K562 (cell line): ENCODE results near the gene CFDP1. TPM values are rescaled to one million over a fixed set of nuclear protein-coding genes. Genes with fewer than 3 reads are reported as not detected.

Source experiments
- ATAC-seq: fragments of 200-7000 bp; cut with Tn5 transposase; 3 replicates; pipeline ENCODE4 v1.9.1; 2020; ENCODE audit warnings: moderate library complexity
- BruUV-seq: library from RNA; stranded (reverse); fragments of 400-500 nt; replicated peaks from 2 replicates; lab custom pipeline; 2021; lab: Mats Ljungman, UMichigan
- CTCF ChIA-PET: fragments of 300-600 bp; formaldehyde crosslinking; extraction: SDS; loops from one replicate; lab custom pipeline; 2021; ENCODE audit warnings: low intra/inter-chr PET ratio; lab: Yijun Ruan, JAX
- POLR2A ChIA-PET: fragments of 300-600, 350-650 bp; sonication (Branson Sonifier 250); formaldehyde crosslinking; extraction: SDS; loops from one replicate; lab custom pipeline; 2021; ENCODE audit warnings: antibody characterized with exemption, inconsistent platforms; lab: Yijun Ruan, JAX
- DNase-seq, 4 experiments: peaks; one replicate each; pipeline versions ENCODE4 v3.0.0 to v3.0.0-alpha.2; 2011 to 2018; ENCODE audit warnings: low spot score in 3 of 4, mixed read lengths in 3 of 4; ENCODE audit errors: extremely low read depth in 1 of 4
- FAIRE-seq: peaks from 2 replicates; lab custom pipeline; 2011; peaks lifted over from hg19 to GRCh38; lab: Jason Lieb, UNC
- H2AFZ ChIP-seq: 2 replicates; pipeline ENCODE4 v1.6.0; 2011; ENCODE audit warnings: low read depth, low read length, control low read depth, inconsistent platforms
- H3K27ac ChIP-seq: fragments of 200-600 bp; 3 replicates; pipeline ENCODE4 v1.8.0; 2011; ENCODE audit warnings: low read depth, mild to moderate bottlenecking, control low read depth, inconsistent platforms, low read length, moderate library complexity, mixed read lengths; ENCODE audit errors: extremely low read depth
- H3K27me3 ChIP-seq, 2 experiments: fragments of 300-600 bp in 1 of 2; 2 replicates in 1 of 2; 3 replicates in 1 of 2; pipeline versions ENCODE4 v1.6.0 to v1.8.0; 2011; ENCODE audit warnings: inconsistent platforms in 2 of 2, low read length in 2 of 2, mild to moderate bottlenecking in 1 of 2, mixed read lengths in 1 of 2, moderate library complexity in 1 of 2; ENCODE audit not compliant: control insufficient read depth in 2 of 2, insufficient read depth in 2 of 2
- H3K36me3 ChIP-seq: fragments of 300-600 bp; 3 replicates; pipeline ENCODE4 v1.8.0; 2011; ENCODE audit warnings: mild to moderate bottlenecking, low read length, inconsistent platforms; ENCODE audit not compliant: control insufficient read depth, insufficient read depth
- H3K4me1 ChIP-seq, 2 experiments: fragments of 200-600 bp in 1 of 2; replicated peaks in 1 of 2; 2 replicates in 1 of 2; 3 replicates in 1 of 2; pipeline versions ENCODE4 v1.5.1 to v1.8.0; 2011; ENCODE audit warnings: inconsistent platforms in 2 of 2, low read length in 2 of 2, mild to moderate bottlenecking in 1 of 2, mixed read lengths in 1 of 2, moderate library complexity in 1 of 2; ENCODE audit not compliant: control insufficient read depth in 2 of 2, insufficient read depth in 2 of 2
- H3K4me2 ChIP-seq: 2 replicates; pipeline ENCODE4 v1.6.1; 2011; ENCODE audit warnings: low read length, control low read depth, inconsistent platforms, mixed read lengths; ENCODE audit not compliant: insufficient read depth
- H3K4me3 ChIP-seq: fragments of 200-600 bp; sonication (generic), shearing (Covaris generic); 2 replicates; pipeline ENCODE4 v1.5.1; 2016; ENCODE audit warnings: control low read depth, inconsistent platforms
- H3K79me2 ChIP-seq: fragments of 200-600 bp; 3 replicates; pipeline ENCODE4 v1.8.0; 2011; ENCODE audit warnings: low read length, inconsistent platforms; ENCODE audit not compliant: control insufficient read depth, insufficient read depth
- H3K9ac ChIP-seq, 2 experiments: 2 replicates each; pipeline versions ENCODE4 v1.6.0 to v1.6.1; 2011; ENCODE audit warnings: low read depth in 2 of 2, low read length in 2 of 2, control low read depth in 1 of 2, inconsistent platforms in 1 of 2, mild to moderate bottlenecking in 1 of 2, mixed read lengths in 1 of 2; ENCODE audit not compliant: insufficient read depth in 1 of 2
- H3K9me1 ChIP-seq: one replicate; pipeline ENCODE4 v1.6.0; 2011; ENCODE audit warnings: inconsistent platforms, mild to moderate bottlenecking, low read length, moderate library complexity; ENCODE audit not compliant: control insufficient read depth, insufficient read depth
- H3K9me3 ChIP-seq: replicated peaks from 2 replicates; pipeline ENCODE4 v1.5.1; 2011; ENCODE audit warnings: low read depth, low read length, inconsistent platforms; ENCODE audit not compliant: control insufficient read depth, insufficient read depth
- H4K20me1 ChIP-seq: replicated peaks from 2 replicates; pipeline ENCODE4 v1.6.1; 2011; ENCODE audit warnings: low read length, inconsistent platforms, mixed read lengths; ENCODE audit not compliant: control insufficient read depth, insufficient read depth
- CBFA2T3 ChIP-seq: fragments of 450-650 bp; IDR thresholded peaks from 2 replicates; pipeline ENCODE4 v1.6.1; 2017
- CBX2 ChIP-seq: fragments of 200-600 bp; sonication (generic); IDR thresholded peaks from one replicate; pipeline ENCODE4 v1.6.1; 2012; ENCODE audit warnings: mild to moderate bottlenecking, low read length, inconsistent platforms; ENCODE audit not compliant: insufficient read depth, poor library complexity, severe bottlenecking
- NUFIP1 ChIP-seq: fragments of 450-650 bp; IDR thresholded peaks from 2 replicates; pipeline ENCODE4 v1.6.1; 2018; ENCODE audit not compliant: partially characterized antibody
- RCOR1 ChIP-seq, 2 experiments: IDR thresholded peaks; 2 replicates each; pipeline ENCODE4 v1.6.1; 2012; ENCODE audit warnings: low read depth in 2 of 2, low read length in 2 of 2, borderline replicate concordance in 1 of 2, improper control_type of control experiment in 1 of 2
- SOX6 ChIP-seq: fragments of 450-650 bp; IDR thresholded peaks from 2 replicates; pipeline ENCODE4 v1.6.1; 2014; ENCODE audit warnings: mild to moderate bottlenecking
- WGBS: fragments of 100-300 bp; shearing (Covaris generic); methylation state at CpG from one replicate; pipeline ENCODE4 v1.1.6; 2016; ENCODE audit warnings: low coverage, mixed read lengths; ENCODE audit not compliant: insufficient coverage; ENCODE audit errors: missing lambda C conversion rate; 5-methylcytosine and 5-hydroxymethylcytosine counted together
- in situ Hi-C: fragments of 300-500 bp; cut with MboI; formaldehyde crosslinking; loops from 4 replicates; pipeline ENCODE4 v1.15.0; 2018; ENCODE audit warnings: inconsistent platforms, mixed read lengths
- intact Hi-C: fragments of 100-400 bp; cut with micrococcal nuclease; formaldehyde crosslinking; loops from 2 replicates; pipeline ENCODE4 v1.14.2; 2022
- polyA plus RNA-seq, 8 experiments: library from polyadenylated mRNA; depleted of rRNA in 4 of 8; stranded (reverse) in 5 of 8; unstranded in 3 of 8; fragments of >200 nt; fragmentation: Nextera tagmentation in 2 of 8; fragmentation: Illumina TruSeq in 1 of 8; extraction: Ambion mirVana in 2 of 8; extraction: Trizol in 1 of 8; gene quantifications; 2 replicates each; pipeline versions ENCODE4 v1.2.1 to v1.2.3, GENCODE V29; 2011 to 2014; ENCODE audit warnings: inconsistent platforms in 1 of 8, missing spikeins in 1 of 8
- total RNA-seq, 7 experiments: library from RNA; depleted of rRNA in 6 of 7; stranded (reverse); fragments of >200 nt in 6 of 7; fragmentation: Illumina TruSeq in 2 of 7; extraction: Trizol in 2 of 7; gene quantifications; 2 replicates each; pipeline versions ENCODE4 v1.2.1 to v1.2.3, GENCODE V29; 2011 to 2021; ENCODE audit warnings: low replicate concordance in 1 of 7
- TF ChIP-seq, protein P1 (sequence below): fragments of 450-650 bp; IDR thresholded peaks from 2 replicates; pipeline ENCODE4 v1.6.1; 2018; ENCODE audit not compliant: partially characterized antibody
- TF ChIP-seq, protein P2 (sequence below): sonication (generic); formaldehyde crosslinking; IDR thresholded peaks from 2 replicates; pipeline ENCODE4 v1.8.0; 2022; ENCODE audit warnings: missing genetic modification reagents, mild to moderate bottlenecking, borderline replicate concordance

Gene CFDP1
- total and polyA plus RNA-seq, 9 of the 15 experiments (the other 6 are each of a cell fraction or from before 2014, with no cell fraction given): 31.5 to 78.4 (median 61.7) TPM

DNA sequence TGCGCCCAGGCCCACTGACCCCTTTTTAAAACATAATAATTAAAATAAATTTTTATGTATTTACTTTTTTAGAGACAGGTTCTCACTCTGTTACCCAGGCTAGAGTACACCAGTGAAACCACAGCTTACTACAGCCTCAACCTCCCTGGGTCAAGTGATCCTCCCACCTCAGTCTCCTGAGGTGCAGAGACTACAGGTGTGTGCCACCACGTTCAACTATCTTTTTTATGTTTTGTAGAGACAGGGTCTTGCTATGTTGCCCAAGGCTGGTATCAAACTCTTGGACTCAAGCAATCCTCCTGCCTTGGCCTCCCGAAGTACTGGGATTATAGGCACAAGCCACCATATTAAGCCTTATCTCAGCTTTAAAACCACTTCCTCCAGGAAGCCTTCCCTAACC, 125.8 kb downstream of the CFDP1 start (continued):
- TF ChIP-seq, protein P1, sequence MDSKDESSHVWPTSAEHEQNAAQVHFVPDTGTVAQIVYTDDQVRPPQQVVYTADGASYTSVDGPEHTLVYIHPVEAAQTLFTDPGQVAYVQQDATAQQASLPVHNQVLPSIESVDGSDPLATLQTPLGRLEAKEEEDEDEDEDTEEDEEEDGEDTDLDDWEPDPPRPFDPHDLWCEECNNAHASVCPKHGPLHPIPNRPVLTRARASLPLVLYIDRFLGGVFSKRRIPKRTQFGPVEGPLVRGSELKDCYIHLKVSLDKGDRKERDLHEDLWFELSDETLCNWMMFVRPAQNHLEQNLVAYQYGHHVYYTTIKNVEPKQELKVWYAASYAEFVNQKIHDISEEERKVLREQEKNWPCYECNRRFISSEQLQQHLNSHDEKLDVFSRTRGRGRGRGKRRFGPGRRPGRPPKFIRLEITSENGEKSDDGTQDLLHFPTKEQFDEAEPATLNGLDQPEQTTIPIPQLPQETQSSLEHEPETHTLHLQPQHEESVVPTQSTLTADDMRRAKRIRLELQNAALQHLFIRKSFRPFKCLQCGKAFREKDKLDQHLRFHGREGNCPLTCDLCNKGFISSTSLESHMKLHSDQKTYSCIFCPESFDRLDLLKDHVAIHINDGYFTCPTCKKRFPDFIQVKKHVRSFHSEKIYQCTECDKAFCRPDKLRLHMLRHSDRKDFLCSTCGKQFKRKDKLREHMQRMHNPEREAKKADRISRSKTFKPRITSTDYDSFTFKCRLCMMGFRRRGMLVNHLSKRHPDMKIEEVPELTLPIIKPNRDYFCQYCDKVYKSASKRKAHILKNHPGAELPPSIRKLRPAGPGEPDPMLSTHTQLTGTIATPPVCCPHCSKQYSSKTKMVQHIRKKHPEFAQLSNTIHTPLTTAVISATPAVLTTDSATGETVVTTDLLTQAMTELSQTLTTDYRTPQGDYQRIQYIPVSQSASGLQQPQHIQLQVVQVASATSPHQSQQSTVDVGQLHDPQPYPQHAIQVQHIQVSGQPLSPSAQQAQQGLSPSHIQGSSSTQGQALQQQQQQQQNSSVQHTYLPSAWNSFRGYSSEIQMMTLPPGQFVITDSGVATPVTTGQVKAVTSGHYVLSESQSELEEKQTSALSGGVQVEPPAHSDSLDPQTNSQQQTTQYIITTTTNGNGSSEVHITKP: no peak

DNA sequence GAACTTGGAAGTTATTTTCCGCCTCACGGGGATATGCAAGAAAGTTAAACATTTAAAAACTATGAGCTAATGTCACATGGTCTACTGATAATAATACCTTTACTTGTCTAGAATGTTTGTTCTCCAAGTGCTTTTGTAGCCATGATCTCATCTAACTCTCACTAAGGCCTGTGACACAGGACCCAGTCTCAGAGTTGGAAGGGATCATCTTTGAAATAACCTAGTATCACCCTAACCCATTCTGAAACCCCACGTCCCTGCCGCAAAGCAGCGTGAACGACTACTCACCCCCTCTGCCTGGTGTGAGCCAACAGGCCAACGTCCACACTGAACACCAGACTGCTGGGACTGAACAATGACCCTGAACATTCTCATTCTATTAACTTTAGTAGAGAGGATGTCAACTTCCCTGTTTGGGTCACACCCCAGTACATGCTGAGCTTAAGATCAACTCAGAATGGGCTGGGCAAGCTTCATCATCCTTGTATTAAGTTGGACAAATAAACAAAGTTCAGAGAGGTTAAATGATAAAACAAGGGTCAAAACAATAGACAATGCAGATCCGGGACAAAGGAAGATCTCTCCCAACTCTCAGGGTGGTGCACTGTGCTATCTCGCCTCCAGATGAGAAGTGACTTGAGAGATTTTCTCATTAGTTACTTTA, 127.1 kb downstream of the CFDP1 start:
- H3K9me3 ChIP-seq: no peaks in the 10 kb centered on the region
- intact Hi-C loops (no loop called here), in situ Hi-C loops (no loop called here)
- H3K4me1 ChIP-seq: peaks cover 19 to 51% of the 10 kb centered on the region in 2 experiments; a peak in 4 of 5 replicates
- peak overlapping the region; percentile 83; the same call in 2 of the 3 replicates for H3K27ac ChIP-seq
- no peak overlapping the region; the same call in 1 of the 2 replicates for H2AFZ ChIP-seq
- no peaks in the 10 kb centered on the region for H3K27me3 ChIP-seq
- no peak overlapping the region for H3K4me3 ChIP-seq
- peaks cover 6% of the 10 kb centered on the region for H3K9me1 ChIP-seq
- no peaks in the 10 kb centered on the region for H3K79me2 ChIP-seq
- 41% methylated on average over 9 of the region's 9 CpGs for WGBS
- ATAC-seq (peak; percentile 13; the same call in 2 of the 3 replicates), FAIRE-seq (peak; percentile 77), DNase-seq (peak in 1 of 4 experiments; percentile 18)
- ChIA-PET CTCF (no interaction called here), POLR2A (interaction anchor here (0.6 to 1.5 kb wide), 4 partner anchors 17 to 54 kb away, joined by 3 to 7 read pairs (median 4); no protein-coding TSS in a partner anchor)
- H4K20me1 ChIP-seq: no peaks in the 10 kb centered on the region
- H3K4me2 ChIP-seq: no peak overlapping the region; the same call in 1 of the 2 replicates
- no TSS peak for BruUV-seq
- H3K9ac ChIP-seq: no peak overlapping the region
- H3K36me3 ChIP-seq: peaks cover 33% of the 10 kb centered on the region
- 0 out of 4 replicates have a peak, but pooled peaks of 1 of the 2 experiments have one; percentile 43 for TF ChIP-seq RCOR1 (IDR thresholded peaks at IDR 0.05; ENCODE audit: borderline replicate concordance in 1 of 2, low read depth in 2 of 2, low read length in 2 of 2)
- TF ChIP-seq, protein P2, sequence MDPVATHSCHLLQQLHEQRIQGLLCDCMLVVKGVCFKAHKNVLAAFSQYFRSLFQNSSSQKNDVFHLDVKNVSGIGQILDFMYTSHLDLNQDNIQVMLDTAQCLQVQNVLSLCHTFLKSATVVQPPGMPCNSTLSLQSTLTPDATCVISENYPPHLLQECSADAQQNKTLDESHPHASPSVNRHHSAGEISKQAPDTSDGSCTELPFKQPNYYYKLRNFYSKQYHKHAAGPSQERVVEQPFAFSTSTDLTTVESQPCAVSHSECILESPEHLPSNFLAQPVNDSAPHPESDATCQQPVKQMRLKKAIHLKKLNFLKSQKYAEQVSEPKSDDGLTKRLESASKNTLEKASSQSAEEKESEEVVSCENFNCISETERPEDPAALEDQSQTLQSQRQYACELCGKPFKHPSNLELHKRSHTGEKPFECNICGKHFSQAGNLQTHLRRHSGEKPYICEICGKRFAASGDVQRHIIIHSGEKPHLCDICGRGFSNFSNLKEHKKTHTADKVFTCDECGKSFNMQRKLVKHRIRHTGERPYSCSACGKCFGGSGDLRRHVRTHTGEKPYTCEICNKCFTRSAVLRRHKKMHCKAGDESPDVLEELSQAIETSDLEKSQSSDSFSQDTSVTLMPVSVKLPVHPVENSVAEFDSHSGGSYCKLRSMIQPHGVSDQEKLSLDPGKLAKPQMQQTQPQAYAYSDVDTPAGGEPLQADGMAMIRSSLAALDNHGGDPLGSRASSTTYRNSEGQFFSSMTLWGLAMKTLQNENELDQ (CRISPR knock-in tag): no peak
- TF ChIP-seq NUFIP1: no peak
- TF ChIP-seq CBX2: no peak
- 0 out of 2 replicates have a peak, but pooled peaks have one; percentile 7 for TF ChIP-seq CBFA2T3
- peak; percentile 64 for TF ChIP-seq SOX6
